ENCODE results near the gene PRSS53. TPM values are rescaled to one million over a fixed set of nuclear protein-coding genes. Genes with fewer than 3 reads are reported as not detected.

Gene PRSS53
- total and polyA plus RNA-seq, 4 donors, result 0.51 to 14.5 (median 3.0) TPM

DNA sequence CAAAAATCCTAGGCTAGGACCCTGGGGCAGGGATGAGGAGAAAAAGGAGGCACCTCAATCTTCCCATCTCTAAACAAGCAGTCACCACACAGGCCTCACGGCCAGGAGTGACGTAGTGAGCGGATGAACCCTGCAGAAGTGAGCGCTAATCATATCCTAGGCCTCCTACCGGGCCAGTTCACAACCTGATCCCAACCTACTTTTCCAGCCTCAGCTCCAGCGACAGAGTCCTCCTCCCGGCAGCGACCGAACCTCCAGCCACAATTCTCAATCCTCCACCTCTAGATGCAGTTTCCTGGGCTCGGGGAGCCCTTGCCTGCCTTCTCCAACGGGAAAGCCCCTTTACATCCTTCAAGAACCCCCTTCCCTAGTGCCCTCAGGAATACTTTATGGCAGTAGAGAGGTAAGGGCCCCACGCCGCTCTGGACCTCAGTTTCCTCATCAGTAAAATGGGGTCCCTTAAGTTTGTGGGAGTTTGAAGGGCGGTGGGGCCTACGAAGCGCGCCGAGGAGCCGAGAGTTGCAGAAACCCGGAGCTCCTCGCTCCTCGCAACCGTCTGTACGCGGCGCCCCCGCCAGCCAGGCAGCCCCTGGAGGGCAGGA is 16.1 kb downstream of the PRSS53 start (continued):
- TF ChIP-seq, protein P1, sequence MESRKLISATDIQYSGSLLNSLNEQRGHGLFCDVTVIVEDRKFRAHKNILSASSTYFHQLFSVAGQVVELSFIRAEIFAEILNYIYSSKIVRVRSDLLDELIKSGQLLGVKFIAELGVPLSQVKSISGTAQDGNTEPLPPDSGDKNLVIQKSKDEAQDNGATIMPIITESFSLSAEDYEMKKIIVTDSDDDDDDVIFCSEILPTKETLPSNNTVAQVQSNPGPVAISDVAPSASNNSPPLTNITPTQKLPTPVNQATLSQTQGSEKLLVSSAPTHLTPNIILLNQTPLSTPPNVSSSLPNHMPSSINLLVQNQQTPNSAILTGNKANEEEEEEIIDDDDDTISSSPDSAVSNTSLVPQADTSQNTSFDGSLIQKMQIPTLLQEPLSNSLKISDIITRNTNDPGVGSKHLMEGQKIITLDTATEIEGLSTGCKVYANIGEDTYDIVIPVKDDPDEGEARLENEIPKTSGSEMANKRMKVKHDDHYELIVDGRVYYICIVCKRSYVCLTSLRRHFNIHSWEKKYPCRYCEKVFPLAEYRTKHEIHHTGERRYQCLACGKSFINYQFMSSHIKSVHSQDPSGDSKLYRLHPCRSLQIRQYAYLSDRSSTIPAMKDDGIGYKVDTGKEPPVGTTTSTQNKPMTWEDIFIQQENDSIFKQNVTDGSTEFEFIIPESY (IDR thresholded peaks at IDR 0.05), result no peak
- TF ChIP-seq, protein P2, sequence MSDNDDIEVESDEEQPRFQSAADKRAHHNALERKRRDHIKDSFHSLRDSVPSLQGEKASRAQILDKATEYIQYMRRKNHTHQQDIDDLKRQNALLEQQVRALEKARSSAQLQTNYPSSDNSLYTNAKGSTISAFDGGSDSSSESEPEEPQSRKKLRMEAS (IDR thresholded peaks at IDR 0.05), result no peak
- TF ChIP-seq HNF4A (conservative IDR thresholded peaks at IDR 0.05) (no peak), TAF1 (conservative IDR thresholded peaks at IDR 0.05) (no peak), GABPA (IDR thresholded peaks at IDR 0.05 in 1 of 2, conservative IDR thresholded peaks at IDR 0.05 in 1 of 2) (no peak), HNF4G (IDR thresholded peaks at IDR 0.05) (no peak)

DNA sequence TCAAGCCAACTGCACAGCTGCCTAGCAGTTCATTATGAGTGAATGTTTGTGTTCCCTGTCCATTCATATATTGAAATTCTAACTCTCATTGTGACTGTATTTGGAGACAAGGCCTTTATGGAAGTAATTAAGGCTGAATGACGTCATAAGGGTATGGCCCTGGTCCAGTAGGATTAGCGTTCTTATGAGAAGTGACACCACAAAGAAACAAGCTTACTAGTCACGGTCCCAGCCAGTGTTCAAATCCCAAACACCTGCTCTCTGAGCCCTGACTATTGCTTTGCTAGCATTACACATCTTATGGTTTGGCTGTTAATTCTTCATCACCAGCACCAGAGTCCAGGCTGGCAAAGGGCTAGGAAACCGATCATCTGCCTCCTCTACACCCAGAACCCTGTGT is 16.9 kb downstream of the PRSS53 start:
- Histone ChIP-seq H3K4me1 (ENCODE audit: control insufficient read depth in 4 of 4, insufficient read depth in 4 of 4, low read length in 3 of 4) (peaks cover 0 to 26% (median 19%) of the 10 kb centered on the region in 4 donors), H3K9ac (ENCODE audit: low read depth in 1 of 2, low read length in 2 of 2) (no peak overlapping the region), H3K4me3 (ENCODE audit: low read depth in 1 of 3, low read length in 3 of 3) (no peak overlapping the region), H3K9me3 (ENCODE audit: control insufficient read depth in 4 of 4, low read length in 3 of 4) (no peaks in the 10 kb centered on the region), H3K36me3 (ENCODE audit: control insufficient read depth in 4 of 4, insufficient read depth in 3 of 4, low read depth in 1 of 4, low read length in 3 of 4) (peaks cover 0 to 3% (median 2%) of the 10 kb centered on the region in 4 donors), H3K27me3 (ENCODE audit: control insufficient read depth in 4 of 4, insufficient read depth in 4 of 4, low read length in 3 of 4) (no peaks in the 10 kb centered on the region), H3K27ac (ENCODE audit: low read depth in 1 of 2, low read length in 2 of 2) (no peak overlapping the region)
- TF ChIP-seq, protein P3, sequence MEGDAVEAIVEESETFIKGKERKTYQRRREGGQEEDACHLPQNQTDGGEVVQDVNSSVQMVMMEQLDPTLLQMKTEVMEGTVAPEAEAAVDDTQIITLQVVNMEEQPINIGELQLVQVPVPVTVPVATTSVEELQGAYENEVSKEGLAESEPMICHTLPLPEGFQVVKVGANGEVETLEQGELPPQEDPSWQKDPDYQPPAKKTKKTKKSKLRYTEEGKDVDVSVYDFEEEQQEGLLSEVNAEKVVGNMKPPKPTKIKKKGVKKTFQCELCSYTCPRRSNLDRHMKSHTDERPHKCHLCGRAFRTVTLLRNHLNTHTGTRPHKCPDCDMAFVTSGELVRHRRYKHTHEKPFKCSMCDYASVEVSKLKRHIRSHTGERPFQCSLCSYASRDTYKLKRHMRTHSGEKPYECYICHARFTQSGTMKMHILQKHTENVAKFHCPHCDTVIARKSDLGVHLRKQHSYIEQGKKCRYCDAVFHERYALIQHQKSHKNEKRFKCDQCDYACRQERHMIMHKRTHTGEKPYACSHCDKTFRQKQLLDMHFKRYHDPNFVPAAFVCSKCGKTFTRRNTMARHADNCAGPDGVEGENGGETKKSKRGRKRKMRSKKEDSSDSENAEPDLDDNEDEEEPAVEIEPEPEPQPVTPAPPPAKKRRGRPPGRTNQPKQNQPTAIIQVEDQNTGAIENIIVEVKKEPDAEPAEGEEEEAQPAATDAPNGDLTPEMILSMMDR (IDR thresholded peaks at IDR 0.05; ENCODE audit: low read depth, low read length, missing input control), result no peak
- TF ChIP-seq NR2F2 (IDR thresholded peaks at IDR 0.05), result no peak
- TF ChIP-seq JUND (IDR thresholded peaks at IDR 0.05), result no peak
- TF ChIP-seq, protein P2 (IDR thresholded peaks at IDR 0.05), result no peak
- TF ChIP-seq, protein P4, sequence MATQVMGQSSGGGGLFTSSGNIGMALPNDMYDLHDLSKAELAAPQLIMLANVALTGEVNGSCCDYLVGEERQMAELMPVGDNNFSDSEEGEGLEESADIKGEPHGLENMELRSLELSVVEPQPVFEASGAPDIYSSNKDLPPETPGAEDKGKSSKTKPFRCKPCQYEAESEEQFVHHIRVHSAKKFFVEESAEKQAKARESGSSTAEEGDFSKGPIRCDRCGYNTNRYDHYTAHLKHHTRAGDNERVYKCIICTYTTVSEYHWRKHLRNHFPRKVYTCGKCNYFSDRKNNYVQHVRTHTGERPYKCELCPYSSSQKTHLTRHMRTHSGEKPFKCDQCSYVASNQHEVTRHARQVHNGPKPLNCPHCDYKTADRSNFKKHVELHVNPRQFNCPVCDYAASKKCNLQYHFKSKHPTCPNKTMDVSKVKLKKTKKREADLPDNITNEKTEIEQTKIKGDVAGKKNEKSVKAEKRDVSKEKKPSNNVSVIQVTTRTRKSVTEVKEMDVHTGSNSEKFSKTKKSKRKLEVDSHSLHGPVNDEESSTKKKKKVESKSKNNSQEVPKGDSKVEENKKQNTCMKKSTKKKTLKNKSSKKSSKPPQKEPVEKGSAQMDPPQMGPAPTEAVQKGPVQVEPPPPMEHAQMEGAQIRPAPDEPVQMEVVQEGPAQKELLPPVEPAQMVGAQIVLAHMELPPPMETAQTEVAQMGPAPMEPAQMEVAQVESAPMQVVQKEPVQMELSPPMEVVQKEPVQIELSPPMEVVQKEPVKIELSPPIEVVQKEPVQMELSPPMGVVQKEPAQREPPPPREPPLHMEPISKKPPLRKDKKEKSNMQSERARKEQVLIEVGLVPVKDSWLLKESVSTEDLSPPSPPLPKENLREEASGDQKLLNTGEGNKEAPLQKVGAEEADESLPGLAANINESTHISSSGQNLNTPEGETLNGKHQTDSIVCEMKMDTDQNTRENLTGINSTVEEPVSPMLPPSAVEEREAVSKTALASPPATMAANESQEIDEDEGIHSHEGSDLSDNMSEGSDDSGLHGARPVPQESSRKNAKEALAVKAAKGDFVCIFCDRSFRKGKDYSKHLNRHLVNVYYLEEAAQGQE (IDR thresholded peaks at IDR 0.05), result no peak
- TF ChIP-seq RAD21 (IDR thresholded peaks at IDR 0.05), result no peak
- TF ChIP-seq RXRA (IDR thresholded peaks at IDR 0.05), result no peak
- no peak for TF ChIP-seq EGR1 (IDR thresholded peaks at IDR 0.05; ENCODE audit: low read depth in 2 of 2)
- no peak for TF ChIP-seq FOXA2 (IDR thresholded peaks at IDR 0.05)
- no peak for TF ChIP-seq HNF4G (IDR thresholded peaks at IDR 0.05)
- TF ChIP-seq, protein P1 (IDR thresholded peaks at IDR 0.05), result no peak
- TF ChIP-seq, protein P5, sequence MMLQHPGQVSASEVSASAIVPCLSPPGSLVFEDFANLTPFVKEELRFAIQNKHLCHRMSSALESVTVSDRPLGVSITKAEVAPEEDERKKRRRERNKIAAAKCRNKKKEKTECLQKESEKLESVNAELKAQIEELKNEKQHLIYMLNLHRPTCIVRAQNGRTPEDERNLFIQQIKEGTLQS (IDR thresholded peaks at IDR 0.05), result no peak
- TF ChIP-seq GABPA (IDR thresholded peaks at IDR 0.05 in 1 of 2, conservative IDR thresholded peaks at IDR 0.05 in 1 of 2), result no peak
- TF ChIP-seq TAF1 (conservative IDR thresholded peaks at IDR 0.05), result no peak
- TF ChIP-seq HNF4A (conservative IDR thresholded peaks at IDR 0.05), result no peak
- no peak for TF ChIP-seq FOXA1 (IDR thresholded peaks at IDR 0.05)
- TF ChIP-seq SP1 (IDR thresholded peaks at IDR 0.05), result no peak
- no peak for DNase-seq (ENCODE audit: low spot score)
- WGBS, result 57% methylated on average over 4 of the region's 4 CpGs

Data from liver (tissue), 9 donors.